Mesenchymal stem cell (in vitro differentiated cells and primary cell): ENCODE measurements around the gene TRIM37. TPM values are rescaled to one million over a fixed set of nuclear protein-coding genes. Genes with fewer than 3 reads are reported as not detected.
A peak's percentile ranks its signal among the peaks of the same experiment; 100 is the strongest.

Source experiments
- DNase-seq: peaks from one replicate; pipeline ENCODE4 v3.0.0-alpha.2; 2013
- H2AFZ ChIP-seq: one replicate; pipeline ENCODE4 v1.6.1; 2013; ENCODE audit warnings: low read depth, mild to moderate bottlenecking, control low read depth, inconsistent platforms, low read length, moderate library complexity
- H2AK5ac ChIP-seq: 2 replicates; pipeline ENCODE4 v1.6.1; 2013; ENCODE audit warnings: low read length, moderate library complexity, mild to moderate bottlenecking, inconsistent platforms; ENCODE audit not compliant: severe bottlenecking
- H2BK120ac ChIP-seq: one replicate; pipeline ENCODE4 v1.6.1; 2013; ENCODE audit warnings: low read depth, mild to moderate bottlenecking, inconsistent platforms, low read length, moderate library complexity
- H2BK12ac ChIP-seq, 2 experiments: one replicate each; pipeline ENCODE4 v1.6.1; 2013; ENCODE audit warnings: inconsistent platforms in 2 of 2, low read length in 2 of 2, mild to moderate bottlenecking in 2 of 2, moderate library complexity in 2 of 2, control low read depth in 1 of 2
- H2BK15ac ChIP-seq: one replicate; pipeline ENCODE4 v1.6.1; 2013; ENCODE audit warnings: mild to moderate bottlenecking, low read depth, inconsistent platforms; ENCODE audit not compliant: poor library complexity, severe bottlenecking
- H2BK5ac ChIP-seq: 2 replicates; pipeline ENCODE4 v1.6.1; 2013; ENCODE audit warnings: low read depth, mild to moderate bottlenecking, low read length, control low read depth, inconsistent platforms; ENCODE audit not compliant: poor library complexity, severe bottlenecking
- H3K14ac ChIP-seq, 2 experiments: one replicate each; pipeline ENCODE4 v1.6.1; 2013; ENCODE audit warnings: inconsistent platforms in 2 of 2, low read length in 2 of 2, control low read depth in 1 of 2, mild to moderate bottlenecking in 1 of 2, moderate library complexity in 1 of 2
- H3K18ac ChIP-seq, 2 experiments: one replicate each; pipeline ENCODE4 v1.6.1; 2013; ENCODE audit warnings: inconsistent platforms in 2 of 2, low read length in 2 of 2, control low read depth in 1 of 2, low read depth in 1 of 2, mild to moderate bottlenecking in 1 of 2
- H3K23ac ChIP-seq, 2 experiments: one replicate each; pipeline ENCODE4 v1.6.1; 2013; ENCODE audit warnings: inconsistent platforms in 2 of 2, low read length in 2 of 2, mild to moderate bottlenecking in 2 of 2, moderate library complexity in 2 of 2, control low read depth in 1 of 2
- H3K27ac ChIP-seq: 2 replicates; pipeline ENCODE4 v1.5.1; 2013; ENCODE audit warnings: mild to moderate bottlenecking, moderate library complexity, low read length, control low read depth, inconsistent platforms; ENCODE audit not compliant: poor library complexity, severe bottlenecking
- H3K27me3 ChIP-seq, 2 experiments: 2 replicates each; pipeline versions ENCODE4 v1.6.1 to v1.7.0; 2013; ENCODE audit warnings: low read length in 2 of 2, mild to moderate bottlenecking in 2 of 2, moderate library complexity in 2 of 2, control low read depth in 1 of 2, inconsistent platforms in 1 of 2; ENCODE audit not compliant: control insufficient read depth in 1 of 2, insufficient read depth in 1 of 2
- H3K36me3 ChIP-seq, 2 experiments: 2 replicates each; pipeline versions ENCODE4 v1.6.1 to v1.7.0; 2013; ENCODE audit warnings: low read length in 2 of 2, control low read depth in 1 of 2, inconsistent platforms in 1 of 2, low read depth in 1 of 2, mild to moderate bottlenecking in 1 of 2; ENCODE audit not compliant: insufficient read depth in 2 of 2, control insufficient read depth in 1 of 2
- H3K4ac ChIP-seq, 2 experiments: one replicate each; pipeline ENCODE4 v1.6.1; 2013; ENCODE audit warnings: inconsistent platforms in 2 of 2, low read length in 2 of 2, mild to moderate bottlenecking in 2 of 2, moderate library complexity in 2 of 2, control low read depth in 1 of 2, low read depth in 1 of 2
- H3K4me1 ChIP-seq: 2 replicates; pipeline ENCODE4 v1.6.1; 2013; ENCODE audit warnings: low read depth, low read length, control low read depth; ENCODE audit not compliant: control insufficient read depth, insufficient read depth
- H3K4me2 ChIP-seq: 2 replicates; pipeline ENCODE4 v1.6.1; 2013; ENCODE audit warnings: low read length, mild to moderate bottlenecking, inconsistent platforms; ENCODE audit not compliant: poor library complexity, severe bottlenecking
- H3K4me3 ChIP-seq, 2 experiments: 2 replicates each; pipeline versions ENCODE4 v1.5.1 to v1.7.0; 2013; ENCODE audit warnings: low read length in 2 of 2, mild to moderate bottlenecking in 2 of 2, control low read depth in 1 of 2, low read depth in 1 of 2; ENCODE audit not compliant: insufficient read depth in 1 of 2
- H3K79me1 ChIP-seq: replicated peaks from 2 replicates; pipeline ENCODE4 v1.6.1; 2013; ENCODE audit warnings: mild to moderate bottlenecking, control low read depth, low read length, inconsistent platforms; ENCODE audit not compliant: poor library complexity, severe bottlenecking
- H3K9ac ChIP-seq: 2 replicates; pipeline ENCODE4 v1.7.0; 2013; ENCODE audit warnings: mild to moderate bottlenecking, low read length, moderate library complexity
- H3K9me3 ChIP-seq: 2 replicates; pipeline ENCODE4 v1.7.0; 2013; ENCODE audit warnings: mild to moderate bottlenecking, low read length; ENCODE audit not compliant: control insufficient read depth
- H4K8ac ChIP-seq: one replicate; pipeline ENCODE4 v1.6.1; 2013; ENCODE audit warnings: inconsistent platforms, mild to moderate bottlenecking, low read length, moderate library complexity
- H4K91ac ChIP-seq: one replicate; pipeline ENCODE4 v1.6.1; 2013; ENCODE audit warnings: mild to moderate bottlenecking, low read length, inconsistent platforms
- WGBS: methylation state at CpG from one replicate; pipeline ENCODE4 v1.1.7; 2013; ENCODE audit warnings: mixed read lengths; 5-methylcytosine and 5-hydroxymethylcytosine counted together
- small RNA-seq: library from polyadenylated mRNA; stranded (forward); fragments of <200 nt; extraction: miRNeasy Mini kit (QIAGEN cat#:217004); gene quantifications from one replicate; pipeline ENCODE3, GENCODE V24; 2013; ENCODE audit warnings: low read depth

The TRIM37 gene

DNA sequence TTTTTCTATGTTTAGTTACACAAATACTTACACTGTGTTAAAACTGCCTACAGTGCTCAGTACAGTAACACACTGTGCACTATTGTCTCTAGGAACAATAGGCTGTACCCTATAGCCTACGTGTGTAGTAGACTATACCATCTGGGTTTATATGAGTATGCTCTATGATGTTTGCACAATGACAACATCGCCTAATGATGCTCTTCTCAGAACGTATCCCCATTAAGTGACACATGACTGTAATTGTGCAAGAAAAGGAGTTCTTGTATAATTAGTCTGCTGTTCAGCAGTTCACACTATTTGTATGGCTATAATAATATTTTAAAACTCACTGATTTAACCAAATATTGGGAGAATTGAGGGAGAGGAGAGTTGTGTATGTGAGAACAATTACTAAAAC, 173.7 kb downstream of the TRIM37 start:
- H2BK12ac ChIP-seq = no peak overlapping the region
- H3K4ac ChIP-seq = no peak overlapping the region
- no peaks in the 10 kb centered on the region for H3K9me3 ChIP-seq
- H2AFZ ChIP-seq = no peak overlapping the region
- no peak overlapping the region for H3K4me2 ChIP-seq
- H3K23ac ChIP-seq = no peak overlapping the region
- no peak overlapping the region for H3K18ac ChIP-seq
- no peak overlapping the region for H4K91ac ChIP-seq
- 80% methylated on average over 2 of the region's 3 CpGs for WGBS
- no peak overlapping the region for H3K14ac ChIP-seq
- H3K79me1 ChIP-seq = no peaks in the 10 kb centered on the region
- no peak for DNase-seq
- no peak overlapping the region for H2AK5ac ChIP-seq
- no peak overlapping the region for H2BK5ac ChIP-seq
- H2BK15ac ChIP-seq = no peak overlapping the region
- H2BK120ac ChIP-seq = no peak overlapping the region
- no peak overlapping the region for H3K27ac ChIP-seq
- no peaks in the 10 kb centered on the region for H3K36me3 ChIP-seq
- H4K8ac ChIP-seq = no peak overlapping the region
- H3K9ac ChIP-seq = no peak overlapping the region
- no peaks in the 10 kb centered on the region for H3K4me1 ChIP-seq
- H3K27me3 ChIP-seq = no peaks in the 10 kb centered on the region
- H3K4me3 ChIP-seq = no peak overlapping the region

Small RNA genes lying within 50 kb of the gene (small RNA-seq; reads per million reads assigned to genes)
- gene MIR301A = 2,476 reads per million, percentile 98 among the genes with 10 or more reads in this experiment
- gene MIR454 = 1,333 reads per million, percentile 97 among the genes with 10 or more reads in this experiment
- gene RN7SL716P = not detected
- not detected for gene RNU2-58P
